Caki2 (cell line): Measurements from ENCODE around the gene BRCA2. TPM values are rescaled to one million over a fixed set of nuclear protein-coding genes. Genes with fewer than 3 reads are reported as not detected.
A peak's percentile ranks its signal among the peaks of the same experiment; 100 is the strongest.

Source experiments
- DNase-seq: peaks from one replicate; pipeline ENCODE4 v3.0.0-alpha.2; 2015; ENCODE audit warnings: low read depth
- in situ Hi-C: cut with HindIII; loops from 2 replicates; pipeline ENCODE4 v1.10.0; 2016; ENCODE audit warnings: low sequenced_read_pairs, low pct_unique_long_range_greater_than_20kb, mixed read lengths
- total RNA-seq: library from RNA; depleted of rRNA; stranded (reverse); fragments of >200 nt; shearing (Covaris generic); gene quantifications from 2 replicates; pipeline ENCODE4 v1.2.3, GENCODE V29; 2014; ENCODE audit warnings: low replicate concordance

The BRCA2 gene
- total RNA-seq, 1 experiment from 2014 or later, result 4.4 TPM

GRCh38 chr13:32417995-32418394, 102.7 kb downstream of the BRCA2 start:
- no peak for DNase-seq
- in situ Hi-C loops, result no loop called here

- in situ Hi-C loops, result no loop called here
- DNase-seq, result no peak
These were observed 104.6 kb downstream of the BRCA2 start for GRCh38 chr13:32419862-32420261.

- in situ Hi-C loops, result no loop called here
- DNase-seq, result no peak
These were observed 108.3 kb downstream of the BRCA2 start for GRCh38 chr13:32423592-32423991.

GRCh38 chr13:32425158-32425557, 109.8 kb downstream of the BRCA2 start:
- in situ Hi-C loops, result no loop called here
- no peak for DNase-seq

GRCh38 chr13:32426191-32426989, 111.1 kb downstream of the BRCA2 start:
- DNase-seq, result peak; percentile 28
- in situ Hi-C loops, result no loop called here

GRCh38 chr13:32426990-32427851, 111.9 kb downstream of the BRCA2 start:
- no peak for DNase-seq
- in situ Hi-C loops, result no loop called here

- in situ Hi-C loops, result no loop called here
- peak; percentile 72 for DNase-seq
These were observed 112.7 kb downstream of the BRCA2 start, which contains the start of gene N4BP2L1 for GRCh38 chr13:32427852-32428580. Gene N4BP2L1 (minus strand): TSS chr13:32428130. CDS start chr13:32428082, 48 bp downstream.

GRCh38 chr13:32428581-32429432, 113.5 kb downstream of the BRCA2 start:
- no peak for DNase-seq
- in situ Hi-C loops, result no loop called here

GRCh38 chr13:32429433-32429909, 114.2 kb downstream of the BRCA2 start:
- no peak for DNase-seq
- in situ Hi-C loops, result no loop called here

GRCh38 chr13:32430018-32430747, 114.9 kb downstream of the BRCA2 start:
- DNase-seq, result no peak
- in situ Hi-C loops, result no loop called here

- in situ Hi-C loops, result no loop called here
- DNase-seq, result no peak
These were observed 116.1 kb downstream of the BRCA2 start for GRCh38 chr13:32431361-32431760.

- no peak for DNase-seq
- in situ Hi-C loops, result no loop called here
These were observed 117.5 kb downstream of the BRCA2 start for GRCh38 chr13:32432856-32433255.

- no peak for DNase-seq
- in situ Hi-C loops, result no loop called here
These were observed 123.6 kb downstream of the BRCA2 start for GRCh38 chr13:32438871-32439270.

- no peak for DNase-seq
- in situ Hi-C loops, result no loop called here
These were observed 127.8 kb downstream of the BRCA2 start for GRCh38 chr13:32443111-32443510.

GRCh38 chr13:32445461-32445860, 130.2 kb downstream of the BRCA2 start:
- in situ Hi-C loops, result no loop called here
- no peak for DNase-seq

GRCh38 chr13:32446220-32446619, 130.9 kb downstream of the BRCA2 start:
- in situ Hi-C loops, result no loop called here
- no peak for DNase-seq
